ENCODE results near the gene TLR5.

DNA sequence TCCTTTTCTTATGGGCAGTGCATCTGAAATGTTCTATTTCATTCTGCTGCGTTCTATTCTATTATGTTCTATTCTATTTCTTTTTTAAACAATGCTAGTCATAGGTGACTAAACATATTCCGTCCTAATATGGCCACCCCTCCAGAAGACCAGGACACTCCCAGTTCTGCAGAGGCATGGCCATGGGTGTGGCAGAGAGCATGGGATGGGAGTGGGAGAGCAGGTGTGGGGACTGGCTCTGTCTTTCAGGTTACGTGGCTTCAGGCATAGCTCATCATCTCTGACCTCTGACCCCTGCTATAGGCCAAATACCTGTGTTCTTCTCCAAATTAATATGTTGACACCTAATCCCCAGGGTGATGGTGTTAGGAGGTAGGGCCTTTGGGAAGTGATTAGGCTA lies 33.4 kb upstream of the TLR5 start:
- TF ChIP-seq, protein P1, sequence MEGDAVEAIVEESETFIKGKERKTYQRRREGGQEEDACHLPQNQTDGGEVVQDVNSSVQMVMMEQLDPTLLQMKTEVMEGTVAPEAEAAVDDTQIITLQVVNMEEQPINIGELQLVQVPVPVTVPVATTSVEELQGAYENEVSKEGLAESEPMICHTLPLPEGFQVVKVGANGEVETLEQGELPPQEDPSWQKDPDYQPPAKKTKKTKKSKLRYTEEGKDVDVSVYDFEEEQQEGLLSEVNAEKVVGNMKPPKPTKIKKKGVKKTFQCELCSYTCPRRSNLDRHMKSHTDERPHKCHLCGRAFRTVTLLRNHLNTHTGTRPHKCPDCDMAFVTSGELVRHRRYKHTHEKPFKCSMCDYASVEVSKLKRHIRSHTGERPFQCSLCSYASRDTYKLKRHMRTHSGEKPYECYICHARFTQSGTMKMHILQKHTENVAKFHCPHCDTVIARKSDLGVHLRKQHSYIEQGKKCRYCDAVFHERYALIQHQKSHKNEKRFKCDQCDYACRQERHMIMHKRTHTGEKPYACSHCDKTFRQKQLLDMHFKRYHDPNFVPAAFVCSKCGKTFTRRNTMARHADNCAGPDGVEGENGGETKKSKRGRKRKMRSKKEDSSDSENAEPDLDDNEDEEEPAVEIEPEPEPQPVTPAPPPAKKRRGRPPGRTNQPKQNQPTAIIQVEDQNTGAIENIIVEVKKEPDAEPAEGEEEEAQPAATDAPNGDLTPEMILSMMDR (IDR thresholded peaks at IDR 0.05) = no peak
- TF ChIP-seq POLR2A (IDR thresholded peaks at IDR 0.05) = no peak

Data from testis (tissue), 2 donors.